Right lung (tissue), 5 donors: ENCODE results near the gene CLCN7. TPM values are rescaled to one million over a fixed set of nuclear protein-coding genes. Genes with fewer than 3 reads are reported as not detected.
"Not testable (repeated sequence)": the region's sequence is repeated elsewhere in the genome, so short reads cannot be mapped to it uniquely, and the experiment has no call there.

Source experiments
- DNase-seq, 2 donors: peaks; one replicate each; pipeline ENCODE4 v3.0.0-alpha.2; 2013
- polyA plus RNA-seq, 5 donors: library from polyadenylated mRNA; unstranded; fragments of 120-200 nt; gene quantifications; one replicate each; pipeline versions ENCODE4 v1.2.1 to v1.2.3, GENCODE V29; 2013; ENCODE audit warnings: inconsistent platforms in 1 of 5, low replicate concordance in 1 of 5; ENCODE audit not compliant: insufficient read length in 5 of 5, insufficient read depth in 1 of 5

The CLCN7 gene
- polyA plus RNA-seq, 5 donors = 21.5 to 42.1 (median 28.5) TPM

- no peak for DNase-seq
Observed at GRCh38 chr16:1488054-1488601, 13.3 kb upstream of the CLCN7 start.

- no peak for DNase-seq
Observed at GRCh38 chr16:1487395-1488053, 12.7 kb upstream of the CLCN7 start.

GRCh38 chr16:1486551-1487390, 11.9 kb upstream of the CLCN7 start:
- no peak for DNase-seq

DNA sequence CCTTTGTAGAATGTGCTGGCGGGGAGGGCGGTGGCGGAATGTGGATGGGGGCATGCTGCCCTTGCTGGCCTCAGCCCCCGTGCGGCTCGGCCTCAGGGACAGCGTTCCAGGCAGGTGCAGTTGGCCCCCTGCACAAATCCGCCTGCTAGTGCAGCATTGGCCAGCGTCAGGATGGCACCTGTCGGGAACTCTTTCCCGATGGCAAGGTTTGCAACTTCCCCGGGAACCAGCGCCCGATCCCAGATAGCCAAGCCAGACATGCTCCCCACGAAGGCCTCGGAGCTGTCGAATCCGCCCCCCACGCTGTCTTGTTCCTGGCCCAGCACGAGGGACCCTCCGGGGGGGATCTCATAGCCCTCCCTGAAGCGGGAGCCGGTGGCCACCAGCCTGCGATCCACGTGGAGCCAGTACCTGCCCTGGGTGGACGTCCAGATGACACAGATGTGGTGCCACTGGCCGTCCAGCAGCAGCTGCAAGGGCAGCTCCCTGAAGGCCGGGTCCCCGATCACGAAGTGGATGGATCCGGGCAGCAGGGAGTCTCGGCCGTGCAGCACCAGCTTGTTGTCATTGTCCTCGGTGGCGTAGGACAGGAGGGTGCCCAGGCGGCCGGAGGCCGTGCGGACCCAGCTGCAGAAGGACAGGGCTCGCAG, 11.1 kb upstream of the CLCN7 start:
- DNase-seq = no peak

GRCh38 chr16:1481906-1482835, 7.3 kb upstream of the CLCN7 start:
- DNase-seq = no peak

GRCh38 chr16:1478937-1479336, 4.1 kb upstream of the CLCN7 start:
- not testable (repeated sequence) for DNase-seq

DNA sequence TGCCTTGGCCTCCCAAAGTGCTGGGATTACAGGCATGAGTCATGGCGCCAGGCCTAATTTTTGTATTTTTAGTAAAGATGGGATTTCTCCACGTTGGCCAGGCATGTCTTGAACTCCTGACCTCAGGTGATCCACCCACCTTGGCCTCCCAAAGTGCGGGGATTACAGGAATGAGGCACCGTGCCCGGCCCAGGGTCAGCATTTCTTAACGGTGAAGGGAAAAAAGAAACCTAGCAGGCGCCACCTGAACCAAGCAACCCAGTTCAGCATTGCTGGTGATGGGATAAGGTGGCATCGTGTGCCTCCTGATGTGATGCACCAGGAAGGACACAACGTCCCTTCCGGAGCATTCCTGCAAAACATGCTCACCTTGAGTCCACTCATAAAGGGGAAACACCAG, 2.2 kb upstream of the CLCN7 start:
- no peak for DNase-seq

DNA sequence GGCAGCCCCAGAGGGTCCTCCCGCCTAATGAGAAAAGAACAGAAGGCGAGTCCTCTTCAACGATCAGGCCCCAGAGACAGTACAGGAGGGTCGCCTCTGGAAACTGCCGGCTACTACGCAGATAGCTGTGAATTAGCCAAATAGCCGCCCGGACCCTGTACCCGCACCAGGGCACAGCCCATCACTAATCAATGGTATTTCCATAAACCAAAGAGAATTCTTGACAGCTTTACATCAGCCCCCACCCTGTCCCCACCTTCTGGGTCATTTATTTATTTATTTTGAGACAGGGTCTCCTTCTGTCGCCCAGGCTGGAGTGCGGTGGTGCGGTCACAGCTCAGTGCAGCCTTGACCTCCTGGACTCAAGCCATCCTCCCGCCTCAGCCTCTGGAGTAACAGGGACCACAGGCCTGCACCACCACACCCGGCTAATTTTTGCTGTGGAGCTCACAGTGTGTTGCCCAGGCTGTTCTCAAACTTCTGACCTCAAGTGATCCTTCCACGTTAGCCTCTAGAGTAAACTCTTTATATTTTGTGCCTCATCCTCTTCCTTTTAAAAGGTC, 805 bp upstream of the CLCN7 start:
- DNase-seq = no peak

GRCh38 chr16:1474082-1474795, 589 bp downstream of the CLCN7 start:
- no peak for DNase-seq

- DNase-seq = no peak
Observed at GRCh38 chr16:1472974-1473373, 1.9 kb downstream of the CLCN7 start.

- DNase-seq = no peak
Observed at GRCh38 chr16:1471569-1472194, 3.1 kb downstream of the CLCN7 start.

DNA sequence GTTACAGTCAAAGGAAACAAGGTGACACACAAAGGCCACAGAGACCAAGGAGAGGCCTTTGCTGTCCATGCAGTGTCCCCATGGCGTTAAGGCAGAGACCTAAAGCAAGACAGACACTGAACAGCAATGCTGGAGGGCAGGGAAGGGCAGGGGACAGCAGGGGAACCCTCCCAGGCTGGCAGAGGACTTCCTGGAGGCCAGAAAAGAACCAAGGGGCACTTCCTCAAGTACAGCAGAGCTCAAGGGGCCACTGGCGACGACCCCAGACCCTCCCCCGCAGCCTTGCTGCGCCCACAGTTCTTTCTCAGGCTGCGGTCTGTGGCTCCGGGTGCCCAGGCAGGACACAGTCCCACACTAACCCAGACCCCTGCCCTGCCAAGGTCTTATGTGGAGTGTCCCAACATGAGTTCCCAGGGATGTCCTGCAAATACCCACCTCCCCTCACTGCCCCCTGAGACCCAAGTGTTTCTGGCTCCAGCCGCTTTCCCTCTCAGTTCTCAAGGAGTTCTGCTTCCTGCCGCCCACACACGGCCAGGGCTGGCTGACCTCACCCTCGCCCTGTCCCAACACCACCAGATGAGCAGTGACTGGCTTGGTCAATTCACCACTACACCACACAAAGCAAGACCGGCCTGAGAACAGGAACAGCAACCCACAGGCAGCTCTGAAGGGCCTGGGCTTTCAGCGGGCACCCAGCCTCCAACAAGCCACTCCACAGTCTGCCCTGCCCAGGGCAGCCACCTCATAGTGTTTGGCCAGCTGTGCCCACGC, 4.2 kb downstream of the CLCN7 start:
- no peak for DNase-seq

- no peak for DNase-seq
Observed at GRCh38 chr16:1469693-1470201, 5.1 kb downstream of the CLCN7 start.

- DNase-seq = not testable (repeated sequence)
Observed at GRCh38 chr16:1469141-1469540, 5.7 kb downstream of the CLCN7 start.

DNA sequence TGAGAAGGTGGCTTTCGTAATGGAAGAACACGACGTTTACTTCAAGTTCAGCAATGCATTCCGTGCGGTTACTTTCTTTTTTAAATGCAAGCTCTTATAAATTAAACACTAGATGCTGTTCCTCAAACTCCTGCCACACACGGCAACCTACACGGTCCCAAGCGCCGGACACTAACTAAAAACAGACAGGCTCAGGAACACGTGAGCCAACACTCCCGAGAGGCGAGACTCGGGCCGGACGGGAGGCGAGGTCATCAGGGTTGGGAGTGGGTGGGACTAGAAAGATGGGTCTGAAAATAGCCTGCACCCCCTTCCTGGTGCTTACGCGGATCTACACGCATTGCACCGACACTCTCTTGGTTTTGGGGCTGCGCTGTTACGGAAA, 6.4 kb downstream of the CLCN7 start:
- DNase-seq = no peak

- DNase-seq = no peak
Observed at GRCh38 chr16:1466968-1467521, 7.8 kb downstream of the CLCN7 start.

- DNase-seq = no peak
Observed at GRCh38 chr16:1466054-1466453, 8.8 kb downstream of the CLCN7 start.

DNA sequence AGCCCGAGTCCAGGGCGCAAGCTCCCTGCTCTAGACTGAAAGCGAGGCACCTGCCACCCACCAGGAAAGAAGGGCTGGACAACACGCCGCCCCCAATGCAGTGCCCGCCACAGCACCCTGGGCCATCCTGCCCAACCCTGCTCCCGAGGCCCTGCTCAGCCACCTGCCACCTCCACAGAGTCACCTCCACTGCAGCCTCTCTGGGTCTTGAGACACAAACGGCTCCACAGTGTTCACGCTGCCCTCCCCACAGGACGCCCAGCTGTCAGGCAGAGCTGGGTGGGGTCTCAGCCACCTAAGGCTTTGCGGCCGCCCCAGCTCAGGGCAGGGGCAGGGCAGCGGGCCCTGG, 9.3 kb downstream of the CLCN7 start:
- DNase-seq = no peak
